Peyer's patch (tissue), 4 donors: ENCODE measurements around the gene RANBP3. TPM values are rescaled to one million over a fixed set of nuclear protein-coding genes. Genes with fewer than 3 reads are reported as not detected.

Source experiments
- DNase-seq, 3 donors: peaks; one replicate each; pipeline ENCODE4 v3.0.0-alpha.2; 2017 to 2019
- H3K27ac ChIP-seq, 4 donors: fragments of 200-600 bp; sonication (generic); one replicate each; pipeline ENCODE4 v1.5.1; 2016 to 2019
- H3K27me3 ChIP-seq, 2 donors: fragments of 200-600 bp; sonication (generic); one replicate each; pipeline ENCODE4 v1.5.1; 2019
- H3K36me3 ChIP-seq, 3 donors: fragments of 200-600 bp; sonication (generic); one replicate each; pipeline ENCODE4 v1.5.1; 2016 to 2019
- H3K4me1 ChIP-seq, 4 donors: fragments of 200-600 bp; sonication (generic); one replicate each; pipeline ENCODE4 v1.5.1; 2016 to 2019
- H3K4me3 ChIP-seq, 4 donors: fragments of 200-600 bp; sonication (generic); 1 replicate in 3 of 4; 2 replicates in 1 of 4; pipeline ENCODE4 v1.5.1; 2016 to 2019; ENCODE audit warnings: mild to moderate bottlenecking in 1 of 4
- H3K9me3 ChIP-seq, 4 donors: fragments of 200-600 bp; sonication (generic); one replicate each; pipeline ENCODE4 v1.5.1; 2016 to 2019; ENCODE audit warnings: mild to moderate bottlenecking in 1 of 4
- CTCF ChIP-seq, 6 experiments: fragments of 450-650 bp in 4 of 6; fragments of 200-600 bp in 2 of 6; sonication (generic) in 1 of 6; IDR thresholded peaks; one replicate each; pipeline ENCODE4 v1.5.1; 2017 to 2019; ENCODE audit warnings: antibody characterized with exemption in 6 of 6, mild to moderate bottlenecking in 3 of 6, moderate library complexity in 1 of 6
- POLR2A ChIP-seq, 2 donors: fragments of 450-650 bp; IDR thresholded peaks; one replicate each; pipeline ENCODE4 v1.5.1; 2017; ENCODE audit warnings: antibody characterized with exemption in 2 of 2, mild to moderate bottlenecking in 2 of 2, moderate library complexity in 2 of 2
- total RNA-seq, 4 donors: library from RNA; depleted of rRNA; stranded (reverse); fragments of >200 nt; gene quantifications; one replicate each; pipeline ENCODE4 v1.1.0, GENCODE V29; 2016

Gene RANBP3
- total RNA-seq, 4 donors from 2014 or later = 59.7 to 104 (median 91.1) TPM

DNA sequence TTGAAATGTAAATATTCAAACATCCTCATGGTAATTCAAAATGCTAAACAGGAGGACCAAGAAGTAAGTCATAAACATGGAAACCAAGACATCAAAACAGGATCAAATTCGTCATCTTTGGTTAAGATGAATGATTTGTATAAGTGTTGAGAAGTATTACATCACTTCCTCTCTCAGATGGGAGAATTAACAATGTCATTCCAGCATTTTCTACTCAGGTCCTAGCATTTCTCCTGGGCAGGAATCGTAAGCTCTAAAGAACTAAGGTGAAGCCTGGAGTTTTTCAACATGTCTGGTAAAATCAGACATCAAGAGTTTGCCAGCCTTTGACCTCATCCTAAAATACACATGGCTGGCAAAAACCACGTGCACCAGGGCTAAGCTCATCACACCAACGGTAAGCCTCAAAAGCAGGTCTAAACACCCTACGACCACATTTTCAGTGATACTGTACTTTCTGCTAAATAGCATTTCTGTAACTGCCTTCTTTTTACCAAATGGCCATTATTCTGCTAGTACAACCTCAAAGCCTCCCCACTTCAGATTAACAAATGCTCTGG, 24.8 kb downstream of the RANBP3 start:
- DNase-seq = no peak
- Histone ChIP-seq H3K36me3 (peaks cover 0 to 6% (median 0%) of the 10 kb centered on the region in 3 donors), H3K4me1 (peaks cover 6 to 98% (median 27%) of the 10 kb centered on the region in 4 donors), H3K4me3 (no peak overlapping the region), H3K27ac (peak overlapping the region; percentile 37 to 71 (median 64)), H3K27me3 (no peaks in the 10 kb centered on the region), H3K9me3 (no peaks in the 10 kb centered on the region)
- TF ChIP-seq POLR2A (IDR thresholded peaks at IDR 0.05) (no peak), CTCF (IDR thresholded peaks at IDR 0.05) (no peak)

DNA sequence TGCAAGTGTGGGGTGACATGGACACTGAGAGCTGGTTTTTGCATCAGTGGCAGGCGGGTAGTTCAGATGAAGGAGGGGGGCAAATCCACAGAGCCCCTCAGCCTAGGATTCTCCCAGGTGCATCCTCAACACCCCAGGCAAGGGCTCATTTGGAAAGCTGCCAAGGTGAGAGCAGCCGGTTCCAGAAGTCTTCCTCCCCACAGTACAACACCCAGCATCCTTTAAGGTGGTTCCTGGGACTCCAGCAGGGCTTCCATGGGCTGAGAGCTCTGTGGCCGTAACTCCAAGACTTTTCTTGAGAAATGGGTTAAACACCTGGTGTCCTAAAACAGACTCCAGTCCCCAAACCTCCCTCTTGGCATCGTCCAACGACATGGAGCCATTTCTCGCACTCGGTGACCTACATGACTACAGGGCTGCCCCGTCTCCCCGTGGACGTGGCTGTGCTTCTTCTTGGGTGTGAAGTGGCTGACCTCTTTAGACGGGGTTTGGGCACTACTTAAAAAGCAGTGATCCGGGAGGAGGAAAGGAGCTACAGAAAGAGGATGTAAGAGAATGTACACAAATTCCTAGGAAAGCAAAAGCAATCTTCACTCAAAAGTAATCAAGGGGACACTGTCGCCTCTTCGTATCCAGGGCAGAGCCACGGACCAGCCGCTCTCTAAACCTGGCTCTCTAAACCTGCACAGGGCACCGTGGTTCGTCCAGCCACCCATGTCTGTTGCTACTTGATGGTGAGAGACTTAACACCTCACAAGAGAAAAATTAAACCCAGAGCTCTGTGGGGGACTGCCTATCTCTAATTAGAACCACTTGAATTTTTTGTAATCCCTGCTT, 25.5 kb downstream of the RANBP3 start:
- no peak for DNase-seq
- H3K9me3 ChIP-seq = no peaks in the 10 kb centered on the region
- TF ChIP-seq CTCF (IDR thresholded peaks at IDR 0.05) = no peak
- no peak for TF ChIP-seq POLR2A (IDR thresholded peaks at IDR 0.05)

DNA sequence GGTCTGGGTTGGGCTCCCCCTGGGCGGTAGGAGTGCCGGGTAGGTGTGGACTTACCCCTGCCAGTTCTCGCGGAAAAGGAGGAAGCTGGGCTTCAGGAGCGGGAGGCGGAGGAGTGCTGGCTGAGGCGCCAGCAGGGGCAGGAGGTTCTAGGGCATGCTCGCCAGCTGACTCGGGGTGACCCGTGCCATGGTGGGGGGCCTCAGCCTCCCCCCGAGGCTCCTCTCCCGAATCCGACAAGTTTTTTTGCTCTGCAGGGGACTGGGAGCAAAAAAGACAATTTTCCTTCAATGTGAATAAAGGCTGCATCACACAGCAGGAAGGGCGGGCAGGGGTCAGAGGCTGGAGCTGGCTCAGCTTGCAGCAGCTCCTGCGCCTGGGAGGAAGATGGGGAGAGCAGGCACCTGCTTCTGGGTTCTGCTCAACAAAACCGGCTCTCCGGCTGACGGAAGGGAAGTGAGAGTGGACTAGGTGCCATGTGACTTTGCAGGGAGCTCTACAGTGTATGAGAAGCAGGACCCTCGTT, 26.5 kb downstream of the RANBP3 start:
- Histone ChIP-seq H3K36me3 (peaks cover 0 to 6% (median 0%) of the 10 kb centered on the region in 3 donors), H3K9me3 (no peaks in the 10 kb centered on the region), H3K4me1 (peaks cover 6 to 97% (median 30%) of the 10 kb centered on the region in 4 donors), H3K4me3 (no peak overlapping the region), H3K27me3 (no peaks in the 10 kb centered on the region), H3K27ac (peak overlapping the region in 3 of 4 donors; percentile 27 to 70 (median 38))
- peak in 1 of 3 donors; percentile 43 for DNase-seq
- no peak for TF ChIP-seq CTCF (IDR thresholded peaks at IDR 0.05)
- TF ChIP-seq POLR2A (IDR thresholded peaks at IDR 0.05) = no peak

More for the DNA sequence above, 25.5 kb downstream of the RANBP3 start:
- Histone ChIP-seq H3K27me3 (no peaks in the 10 kb centered on the region), H3K27ac (peak overlapping the region; percentile 5 to 71 (median 54)), H3K36me3 (peaks cover 0 to 6% (median 0%) of the 10 kb centered on the region in 3 donors), H3K4me3 (no peak overlapping the region), H3K4me1 (peaks cover 6 to 98% (median 30%) of the 10 kb centered on the region in 4 donors)

GRCh38 chr19:5950741-5951140, 27.2 kb downstream of the RANBP3 start:
- Histone ChIP-seq H3K4me1 (peaks cover 6 to 92% (median 30%) of the 10 kb centered on the region in 4 donors), H3K27me3 (no peaks in the 10 kb centered on the region), H3K9me3 (no peaks in the 10 kb centered on the region), H3K4me3 (no peak overlapping the region), H3K27ac (no peak overlapping the region), H3K36me3 (peaks cover 0 to 6% (median 0%) of the 10 kb centered on the region in 3 donors)
- no peak for TF ChIP-seq CTCF (IDR thresholded peaks at IDR 0.05)
- no peak for TF ChIP-seq POLR2A (IDR thresholded peaks at IDR 0.05)
- DNase-seq = no peak

GRCh38 chr19:5949792-5950305, 28.1 kb downstream of the RANBP3 start:
- Histone ChIP-seq H3K4me1 (peaks cover 4 to 83% (median 30%) of the 10 kb centered on the region in 4 donors), H3K4me3 (no peak overlapping the region), H3K27me3 (no peaks in the 10 kb centered on the region), H3K36me3 (peaks cover 0 to 11% (median 0%) of the 10 kb centered on the region in 3 donors), H3K9me3 (no peaks in the 10 kb centered on the region), H3K27ac (peak overlapping the region; percentile 21 to 70 (median 60))
- TF ChIP-seq POLR2A (IDR thresholded peaks at IDR 0.05) (no peak), CTCF (IDR thresholded peaks at IDR 0.05) (no peak)
- peak in 1 of 3 donors; percentile 43 for DNase-seq
